VCaP (cell line): Measurements from ENCODE around the gene GNAQ.
A peak's percentile ranks its signal among the peaks of the same experiment; 100 is the strongest.

Source experiments
- H3K27ac ChIP-seq: fragments of 450-650 bp; 2 replicates; pipeline ENCODE4 v1.5.1; 2017
- CTCF ChIP-seq: fragments of 450-650 bp; conservative IDR thresholded peaks from 2 replicates; pipeline ENCODE4 v1.5.1; 2017; ENCODE audit warnings: mild to moderate bottlenecking, moderate library complexity

GNAQ gene

GRCh38 chr9:77951369-77951768 lies 80.2 kb downstream of the GNAQ start:
- no peak for TF ChIP-seq CTCF
- H3K27ac ChIP-seq: no peak overlapping the region

GRCh38 chr9:77949751-77950436 lies 81.7 kb downstream of the GNAQ start:
- no peak for TF ChIP-seq CTCF

GRCh38 chr9:77947651-77948050 lies 84.0 kb downstream of the GNAQ start:
- TF ChIP-seq CTCF: no peak
- no peak overlapping the region for H3K27ac ChIP-seq

More at GRCh38 chr9:77949751-77950436, 81.7 kb downstream of the GNAQ start:
- no peak overlapping the region for H3K27ac ChIP-seq

- TF ChIP-seq CTCF: no peak
- no peak overlapping the region for H3K27ac ChIP-seq
Observed at GRCh38 chr9:77946969-77947620, 84.5 kb downstream of the GNAQ start.

GRCh38 chr9:77946296-77946695 lies 85.3 kb downstream of the GNAQ start:
- H3K27ac ChIP-seq: no peak overlapping the region
- TF ChIP-seq CTCF: no peak

GRCh38 chr9:77945798-77946197 lies 85.8 kb downstream of the GNAQ start:
- no peak for TF ChIP-seq CTCF
- H3K27ac ChIP-seq: no peak overlapping the region

- no peak for TF ChIP-seq CTCF
- 0 out of 2 replicates have a peak overlapping the region, but pooled peaks have one; percentile 2 for H3K27ac ChIP-seq
Observed at GRCh38 chr9:77944556-77945243, 86.9 kb downstream of the GNAQ start.
